Caco-2 (cell line): Measurements from ENCODE around the gene KPNA4. TPM values are rescaled to one million over a fixed set of nuclear protein-coding genes. Genes with fewer than 3 reads are reported as not detected.
A peak's percentile ranks its signal among the peaks of the same experiment; 100 is the strongest.

Source experiments
- BruUV-seq: library from RNA; stranded (reverse); fragments of 400-500 nt; replicated peaks from 2 replicates; lab custom pipeline; 2021; lab: Mats Ljungman, UMichigan
- CTCF ChIA-PET: fragments of 300-600 bp; sonication (Branson Sonifier 250); formaldehyde crosslinking; loops from one replicate; lab custom pipeline; 2022; ENCODE audit warnings: antibody characterized with exemption; lab: Charles Lee
- POLR2A ChIA-PET: fragments of 300-600 bp; sonication (Branson Sonifier 250); formaldehyde crosslinking; loops from one replicate; lab custom pipeline; 2022; ENCODE audit warnings: antibody characterized with exemption; lab: Charles Lee
- DNase-seq, 2 experiments: peaks; one replicate each; pipeline versions ENCODE4 v3.0.0 to v3.0.0-alpha.2; 2020 to 2022
- H3K27me3 ChIP-seq: replicated peaks from 2 replicates; pipeline ENCODE4 v1.6.0; 2011; ENCODE audit warnings: low read length; ENCODE audit not compliant: control insufficient read depth, insufficient read depth
- H3K36me3 ChIP-seq: 2 replicates; pipeline ENCODE4 v1.5.1; 2011; ENCODE audit warnings: low read length; ENCODE audit not compliant: control insufficient read depth, insufficient read depth
- H3K4me1 ChIP-seq: fragments of 250-450 bp; sonication (Bioruptor Pico); 2 replicates; pipeline ENCODE4 v1.5.1; 2020; ENCODE audit warnings: mild to moderate bottlenecking
- H3K4me3 ChIP-seq: 2 replicates; pipeline ENCODE4 v1.5.1; 2011; ENCODE audit warnings: low read depth, mild to moderate bottlenecking, control low read depth, low read length
- H3K9me3 ChIP-seq: fragments of 250-450 bp; sonication (Bioruptor Pico); 2 replicates; pipeline ENCODE4 v1.5.1; 2020; ENCODE audit warnings: mild to moderate bottlenecking, moderate library complexity
- H3K27ac Mint-ChIP-seq: one replicate; pipeline ENCODE4 v1.8.0; 2022; ENCODE audit warnings: mixed read lengths; ENCODE audit not compliant: unreplicated experiment
- H3K27me3 Mint-ChIP-seq: one replicate; pipeline ENCODE4 v1.8.0; 2022; ENCODE audit warnings: mixed read lengths; ENCODE audit not compliant: insufficient read depth, unreplicated experiment
- H3K36me3 Mint-ChIP-seq: one replicate; pipeline ENCODE4 v1.8.0; 2022; ENCODE audit warnings: mild to moderate bottlenecking, mixed read lengths; ENCODE audit not compliant: insufficient read depth, unreplicated experiment
- H3K4me1 Mint-ChIP-seq: one replicate; pipeline ENCODE4 v1.8.0; 2022; ENCODE audit warnings: low read depth, mixed read lengths; ENCODE audit not compliant: unreplicated experiment
- H3K4me3 Mint-ChIP-seq: one replicate; pipeline ENCODE4 v1.8.0; 2022; ENCODE audit warnings: mild to moderate bottlenecking, moderate library complexity, mixed read lengths; ENCODE audit not compliant: unreplicated experiment
- H3K9me3 Mint-ChIP-seq: one replicate; pipeline ENCODE4 v1.8.0; 2022; ENCODE audit warnings: mixed read lengths; ENCODE audit not compliant: unreplicated experiment
- intact Hi-C: fragments of 100-400 bp; cut with micrococcal nuclease; formaldehyde crosslinking; loops from one replicate; pipeline ENCODE4 v1.10.0; 2022; ENCODE audit not compliant: unreplicated experiment
- total RNA-seq: library from RNA; stranded (reverse); gene quantifications from 2 replicates; pipeline ENCODE4 v1.2.3, GENCODE V29; 2022
- TF ChIP-seq, protein P1 (sequence below), 2 experiments: fragments of 200-600 bp in 1 of 2; IDR thresholded peaks; 1 replicate in 1 of 2; 2 replicates in 1 of 2; pipeline versions ENCODE4 v1.5.1 to v1.8.0; 2011 to 2022; ENCODE audit warnings: antibody characterized with exemption in 1 of 2, control low read depth in 1 of 2, inconsistent platforms in 1 of 2, low read depth in 1 of 2, low read length in 1 of 2, mild to moderate bottlenecking in 1 of 2, moderate library complexity in 1 of 2; ENCODE audit not compliant: insufficient read depth in 1 of 2, severe bottlenecking in 1 of 2, unreplicated experiment in 1 of 2

KPNA4 gene
- total RNA-seq, 1 experiment from 2014 or later: 60.5 TPM

DNA sequence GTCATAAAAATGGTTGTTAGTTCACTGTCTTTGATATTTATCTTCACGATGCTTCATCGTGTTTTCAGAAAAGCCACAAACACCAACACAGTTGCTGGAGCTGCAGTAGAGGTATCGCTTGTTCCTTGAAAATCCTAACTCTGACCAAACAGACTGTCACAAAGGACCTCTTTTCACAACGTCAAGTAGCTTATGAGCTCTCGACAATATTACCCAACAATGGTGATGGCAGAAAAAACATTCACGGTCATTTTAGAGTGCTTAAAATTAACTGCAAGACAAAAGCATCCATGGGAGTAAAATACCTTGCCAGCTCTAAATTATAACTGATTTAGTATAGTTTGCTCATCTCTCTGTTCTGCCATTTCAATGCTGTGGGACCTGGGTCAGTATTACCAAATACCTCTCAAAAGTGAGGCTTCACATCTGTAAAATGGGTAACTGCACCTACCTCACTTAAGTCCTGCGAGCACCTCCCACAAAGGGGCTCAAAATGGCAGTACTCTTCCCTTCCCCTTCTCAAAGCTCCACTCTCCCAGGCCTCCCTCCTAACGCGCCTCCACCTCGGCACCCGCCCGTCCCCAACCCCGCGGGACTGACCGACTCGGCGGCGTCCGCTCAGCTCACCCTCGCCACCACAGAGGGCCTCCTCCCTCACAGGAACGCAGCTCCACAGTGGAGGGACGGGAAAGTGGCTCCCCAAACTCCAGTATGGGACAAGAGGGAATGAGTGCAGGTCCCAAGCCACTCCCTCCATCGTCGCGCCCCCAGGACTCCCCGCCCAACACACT is 116.3 kb downstream of the KPNA4 start:
- CTCF ChIA-PET: interaction anchor here (0.6 kb wide), 1 partner anchor 700 kb away, joined by 3 read pairs; no protein-coding TSS in a partner anchor
- peak overlapping the region; percentile 94 for H3K4me3 Mint-ChIP-seq
- no peak for DNase-seq
- intact Hi-C loops: loop anchor here (2.0 kb wide), 1 partner anchor 38 kb away; no protein-coding TSS in a partner anchor
- H3K9me3 Mint-ChIP-seq: no peaks in the 10 kb centered on the region
- TF ChIP-seq, protein P1, sequence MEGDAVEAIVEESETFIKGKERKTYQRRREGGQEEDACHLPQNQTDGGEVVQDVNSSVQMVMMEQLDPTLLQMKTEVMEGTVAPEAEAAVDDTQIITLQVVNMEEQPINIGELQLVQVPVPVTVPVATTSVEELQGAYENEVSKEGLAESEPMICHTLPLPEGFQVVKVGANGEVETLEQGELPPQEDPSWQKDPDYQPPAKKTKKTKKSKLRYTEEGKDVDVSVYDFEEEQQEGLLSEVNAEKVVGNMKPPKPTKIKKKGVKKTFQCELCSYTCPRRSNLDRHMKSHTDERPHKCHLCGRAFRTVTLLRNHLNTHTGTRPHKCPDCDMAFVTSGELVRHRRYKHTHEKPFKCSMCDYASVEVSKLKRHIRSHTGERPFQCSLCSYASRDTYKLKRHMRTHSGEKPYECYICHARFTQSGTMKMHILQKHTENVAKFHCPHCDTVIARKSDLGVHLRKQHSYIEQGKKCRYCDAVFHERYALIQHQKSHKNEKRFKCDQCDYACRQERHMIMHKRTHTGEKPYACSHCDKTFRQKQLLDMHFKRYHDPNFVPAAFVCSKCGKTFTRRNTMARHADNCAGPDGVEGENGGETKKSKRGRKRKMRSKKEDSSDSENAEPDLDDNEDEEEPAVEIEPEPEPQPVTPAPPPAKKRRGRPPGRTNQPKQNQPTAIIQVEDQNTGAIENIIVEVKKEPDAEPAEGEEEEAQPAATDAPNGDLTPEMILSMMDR (IDR thresholded peaks at IDR 0.05; ENCODE audit: insufficient read depth in 1 of 2, low read depth in 1 of 2, low read length in 1 of 2, severe bottlenecking in 1 of 2, unreplicated experiment in 1 of 2): no peak
- peak overlapping the region; percentile 93 for H3K27ac Mint-ChIP-seq
- Histone ChIP-seq H3K4me1 (0 out of 2 replicates have a peak, but pooled peaks cover 5% of the 10 kb centered on the region), H3K36me3 (no peaks in the 10 kb centered on the region; the same call in 1 of the 2 replicates), H3K27me3 (no peaks in the 10 kb centered on the region), H3K9me3 (no peaks in the 10 kb centered on the region), H3K4me3 (peak overlapping the region; percentile 43)
- no peaks in the 10 kb centered on the region for H3K4me1 Mint-ChIP-seq
- H3K36me3 Mint-ChIP-seq: peaks cover 9% of the 10 kb centered on the region
- BruUV-seq: TSS peak; percentile 59
- no peaks in the 10 kb centered on the region for H3K27me3 Mint-ChIP-seq
- POLR2A ChIA-PET: interaction anchor here (0.6 kb wide), 1 partner anchor 49 kb away, joined by 3 read pairs; no protein-coding TSS in a partner anchor

DNA sequence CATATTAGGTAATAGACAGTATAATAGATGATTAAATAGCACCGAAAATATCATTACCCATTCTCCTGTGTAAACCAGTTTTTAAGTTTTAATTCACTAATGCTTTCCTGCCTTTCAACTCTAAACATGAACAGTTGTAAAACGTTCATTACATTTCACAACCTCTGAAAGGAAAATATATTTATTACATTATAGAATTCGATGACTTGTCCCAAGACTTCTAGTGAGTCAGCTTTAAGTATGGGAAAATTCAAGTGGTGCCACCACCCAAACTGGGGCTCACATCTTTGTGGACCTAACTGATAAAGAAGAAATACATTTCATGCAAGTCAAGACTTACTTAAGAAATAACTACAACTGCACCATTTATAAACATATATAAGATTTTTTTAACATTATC is 117.8 kb downstream of the KPNA4 start:
- Histone ChIP-seq H3K9me3 (no peaks in the 10 kb centered on the region), H3K4me3 (no peak overlapping the region), H3K4me1 (0 out of 2 replicates have a peak, but pooled peaks cover 5% of the 10 kb centered on the region), H3K27me3 (no peaks in the 10 kb centered on the region), H3K36me3 (no peaks in the 10 kb centered on the region; the same call in 1 of the 2 replicates)
- no peaks in the 10 kb centered on the region for H3K4me1 Mint-ChIP-seq
- H3K9me3 Mint-ChIP-seq: no peaks in the 10 kb centered on the region
- no peak overlapping the region for H3K4me3 Mint-ChIP-seq
- peaks cover 9% of the 10 kb centered on the region for H3K36me3 Mint-ChIP-seq
- POLR2A ChIA-PET: no interaction called here
- CTCF ChIA-PET: no interaction called here
- BruUV-seq: no TSS peak
- no peak for DNase-seq
- H3K27me3 Mint-ChIP-seq: no peaks in the 10 kb centered on the region
- intact Hi-C loops: no loop called here
- no peak overlapping the region for H3K27ac Mint-ChIP-seq
- TF ChIP-seq, protein P1 (IDR thresholded peaks at IDR 0.05; ENCODE audit: insufficient read depth in 1 of 2, low read depth in 1 of 2, low read length in 1 of 2, severe bottlenecking in 1 of 2, unreplicated experiment in 1 of 2): no peak

DNA sequence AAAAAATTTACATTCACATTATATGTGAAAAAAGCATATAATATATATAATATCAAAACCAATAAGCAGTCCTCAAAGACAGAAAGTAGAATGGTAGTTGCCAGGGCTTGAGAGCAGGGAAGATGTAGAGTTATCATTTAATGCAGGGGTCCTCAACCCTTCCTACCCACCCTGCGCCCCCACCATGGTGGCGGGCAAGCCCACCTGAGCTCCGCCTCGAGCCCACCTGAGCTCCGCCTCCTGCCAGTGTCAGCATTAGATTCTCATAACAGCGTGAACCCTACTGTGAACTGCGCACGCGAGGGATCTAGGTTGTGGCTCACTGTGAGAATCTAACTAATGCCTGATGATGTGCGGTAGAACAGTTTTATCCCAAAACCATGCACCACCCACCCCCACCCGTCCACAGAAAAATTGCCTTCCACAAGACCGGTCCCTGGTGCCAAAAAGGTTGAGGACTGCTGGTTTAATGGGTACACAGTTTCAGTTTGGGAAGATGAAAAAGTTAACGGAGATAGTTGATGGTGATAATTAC is 118.8 kb downstream of the KPNA4 start:
- intact Hi-C loops: no loop called here
- TF ChIP-seq, protein P1 (IDR thresholded peaks at IDR 0.05; ENCODE audit: insufficient read depth in 1 of 2, low read depth in 1 of 2, low read length in 1 of 2, severe bottlenecking in 1 of 2, unreplicated experiment in 1 of 2): no peak
- DNase-seq: no peak
- no peaks in the 10 kb centered on the region for H3K27me3 Mint-ChIP-seq
- Histone ChIP-seq H3K27me3 (no peaks in the 10 kb centered on the region), H3K36me3 (no peaks in the 10 kb centered on the region; the same call in 1 of the 2 replicates), H3K9me3 (no peaks in the 10 kb centered on the region), H3K4me1 (0 out of 2 replicates have a peak, but pooled peaks cover 5% of the 10 kb centered on the region), H3K4me3 (no peak overlapping the region)
- CTCF ChIA-PET: no interaction called here
- H3K27ac Mint-ChIP-seq: no peak overlapping the region
- POLR2A ChIA-PET: no interaction called here
- H3K4me3 Mint-ChIP-seq: no peak overlapping the region
- BruUV-seq: no TSS peak
- no peaks in the 10 kb centered on the region for H3K9me3 Mint-ChIP-seq
- H3K4me1 Mint-ChIP-seq: no peaks in the 10 kb centered on the region
- H3K36me3 Mint-ChIP-seq: peaks cover 9% of the 10 kb centered on the region
